Large intestine (tissue), 3 donors: ENCODE data around the gene RPEL1. TPM values are rescaled to one million over a fixed set of nuclear protein-coding genes. Genes with fewer than 3 reads are reported as not detected.

ENCODE experiments used
- DNase-seq, 2 donors: peaks; one replicate each; pipeline versions ENCODE4 v3.0.0 to v3.0.0-alpha.2; 2013
- H3K27ac ChIP-seq: one replicate; pipeline ENCODE4 v1.5.1; 2013; ENCODE audit warnings: low read length
- H3K27me3 ChIP-seq: 2 replicates; pipeline ENCODE4 v1.6.1; 2013; ENCODE audit warnings: low read length; ENCODE audit not compliant: control insufficient read depth, insufficient read depth
- H3K36me3 ChIP-seq: 2 replicates; pipeline ENCODE4 v1.6.1; 2013; ENCODE audit warnings: low read length; ENCODE audit not compliant: control insufficient read depth, insufficient read depth
- H3K4me1 ChIP-seq: one replicate; pipeline ENCODE4 v1.6.1; 2013; ENCODE audit warnings: low read length; ENCODE audit not compliant: control insufficient read depth, insufficient read depth
- H3K4me3 ChIP-seq: one replicate; pipeline ENCODE4 v1.5.1; 2013; ENCODE audit warnings: low read length
- H3K9me3 ChIP-seq: one replicate; pipeline ENCODE4 v1.6.1; 2013; ENCODE audit warnings: mild to moderate bottlenecking, low read depth, low read length, moderate library complexity; ENCODE audit not compliant: control insufficient read depth
- WGBS: methylation state at CpG from one replicate; pipeline ENCODE4 v1.1.5; 2013; ENCODE audit warnings: low lambda C conversion rate; ENCODE audit not compliant: insufficient coverage; 5-methylcytosine and 5-hydroxymethylcytosine counted together
- polyA plus RNA-seq: library from polyadenylated mRNA; unstranded; fragments of 120-200 nt; gene quantifications from one replicate; pipeline ENCODE4 v1.2.1, GENCODE V29; 2013

The RPEL1 gene
- polyA plus RNA-seq, 1 donor, result 0.09 TPM

- DNase-seq, result no peak
- no peak overlapping the region for H3K27ac ChIP-seq
- H3K4me1 ChIP-seq, result peaks cover 4% of the 10 kb centered on the region
- no peaks in the 10 kb centered on the region for H3K36me3 ChIP-seq
- WGBS, result no CpG with 5 or more reads among the region's 12 CpGs
- peaks cover 8% of the 10 kb centered on the region for H3K9me3 ChIP-seq
- peaks cover 74% of the 10 kb centered on the region for H3K27me3 ChIP-seq
- peak overlapping the region; percentile 25 for H3K4me3 ChIP-seq
These were observed 32.8 kb downstream of the RPEL1 start for GRCh38 chr10:103278537-103278823.

- Histone ChIP-seq H3K4me3 (no peak overlapping the region), H3K36me3 (no peaks in the 10 kb centered on the region), H3K9me3 (peaks cover 8% of the 10 kb centered on the region), H3K27ac (no peak overlapping the region), H3K27me3 (peaks cover 71% of the 10 kb centered on the region), H3K4me1 (peaks cover 4% of the 10 kb centered on the region)
- no CpG with 5 or more reads among the region's 11 CpGs for WGBS
- DNase-seq, result peak; percentile 7 to 34
These were observed 33.2 kb downstream of the RPEL1 start for GRCh38 chr10:103278862-103279298.

GRCh38 chr10:103280031-103280430, 34.3 kb downstream of the RPEL1 start:
- H3K27me3 ChIP-seq, result peaks cover 67% of the 10 kb centered on the region

GRCh38 chr10:103280506-103280905, 34.8 kb downstream of the RPEL1 start:
- peaks cover 8% of the 10 kb centered on the region for H3K9me3 ChIP-seq
- H3K36me3 ChIP-seq, result no peaks in the 10 kb centered on the region
- no peak for DNase-seq
- peaks cover 4% of the 10 kb centered on the region for H3K4me1 ChIP-seq
- peaks cover 62% of the 10 kb centered on the region for H3K27me3 ChIP-seq
- no peak overlapping the region for H3K4me3 ChIP-seq
- no CpG with 5 or more reads among the region's 2 CpGs for WGBS
- H3K27ac ChIP-seq, result no peak overlapping the region

More at GRCh38 chr10:103280031-103280430, 34.3 kb downstream of the RPEL1 start:
- WGBS, result no CpG with 5 or more reads among the region's 3 CpGs
- no peak for DNase-seq
- Histone ChIP-seq H3K4me1 (peaks cover 4% of the 10 kb centered on the region), H3K9me3 (peaks cover 8% of the 10 kb centered on the region), H3K27ac (no peak overlapping the region), H3K36me3 (no peaks in the 10 kb centered on the region), H3K4me3 (no peak overlapping the region)

GRCh38 chr10:103281753-103282152, 36.1 kb downstream of the RPEL1 start:
- Histone ChIP-seq H3K4me3 (no peak overlapping the region), H3K27ac (no peak overlapping the region), H3K9me3 (peaks cover 8% of the 10 kb centered on the region), H3K27me3 (peaks cover 52% of the 10 kb centered on the region), H3K4me1 (peaks cover under 1% of the 10 kb centered on the region), H3K36me3 (no peaks in the 10 kb centered on the region)
- WGBS, result no CpG with 5 or more reads among the region's 14 CpGs
- DNase-seq, result peak; percentile 14 to 41

- H3K27ac ChIP-seq, result no peak overlapping the region
- WGBS, result no CpG with 5 or more reads among the region's 1 CpG
- H3K4me3 ChIP-seq, result no peak overlapping the region
- DNase-seq, result no peak
- no peaks in the 10 kb centered on the region for H3K36me3 ChIP-seq
- H3K4me1 ChIP-seq, result no peaks in the 10 kb centered on the region
- H3K9me3 ChIP-seq, result peaks cover 4% of the 10 kb centered on the region
- H3K27me3 ChIP-seq, result peaks cover 46% of the 10 kb centered on the region
These were observed 37.3 kb downstream of the RPEL1 start for GRCh38 chr10:103282961-103283360.

GRCh38 chr10:103284170-103284569, 38.5 kb downstream of the RPEL1 start:
- H3K27me3 ChIP-seq, result peaks cover 34% of the 10 kb centered on the region
- H3K36me3 ChIP-seq, result no peaks in the 10 kb centered on the region
- no peaks in the 10 kb centered on the region for H3K9me3 ChIP-seq
- no peak for DNase-seq
- no peak overlapping the region for H3K27ac ChIP-seq
- WGBS, result 40% methylated on average over 1 of the region's 11 CpGs
- H3K4me1 ChIP-seq, result no peaks in the 10 kb centered on the region
- no peak overlapping the region for H3K4me3 ChIP-seq

- no peak overlapping the region for H3K27ac ChIP-seq
- H3K9me3 ChIP-seq, result no peaks in the 10 kb centered on the region
- DNase-seq, result no peak
- peaks cover 7% of the 10 kb centered on the region for H3K27me3 ChIP-seq
- no peaks in the 10 kb centered on the region for H3K4me1 ChIP-seq
- H3K36me3 ChIP-seq, result no peaks in the 10 kb centered on the region
- WGBS, result no CpG with 5 or more reads among the region's 5 CpGs
- H3K4me3 ChIP-seq, result no peak overlapping the region
These were observed 42.3 kb downstream of the RPEL1 start for GRCh38 chr10:103287992-103288391.

GRCh38 chr10:103291588-103291987, 45.9 kb downstream of the RPEL1 start:
- no peak for DNase-seq
- Histone ChIP-seq H3K9me3 (no peaks in the 10 kb centered on the region), H3K27ac (no peak overlapping the region), H3K4me1 (no peaks in the 10 kb centered on the region), H3K4me3 (no peak overlapping the region), H3K36me3 (no peaks in the 10 kb centered on the region), H3K27me3 (peaks cover 7% of the 10 kb centered on the region)
- 33% methylated on average over 1 of the region's 4 CpGs for WGBS

GRCh38 chr10:103295374-103296015, 49.8 kb downstream of the RPEL1 start:
- 80% methylated on average over 1 of the region's 2 CpGs for WGBS
- Histone ChIP-seq H3K27me3 (no peaks in the 10 kb centered on the region), H3K4me1 (no peaks in the 10 kb centered on the region), H3K27ac (no peak overlapping the region), H3K4me3 (no peak overlapping the region), H3K9me3 (no peaks in the 10 kb centered on the region), H3K36me3 (no peaks in the 10 kb centered on the region)
- DNase-seq, result no peak
